HK-2 (cell line): ENCODE results near the gene HAUS7.

Experiments used
- DNase-seq: peaks from one replicate; pipeline ENCODE4 v3.0.0-alpha.2; 2018; ENCODE audit not compliant: unreplicated experiment

The HAUS7 gene

DNA sequence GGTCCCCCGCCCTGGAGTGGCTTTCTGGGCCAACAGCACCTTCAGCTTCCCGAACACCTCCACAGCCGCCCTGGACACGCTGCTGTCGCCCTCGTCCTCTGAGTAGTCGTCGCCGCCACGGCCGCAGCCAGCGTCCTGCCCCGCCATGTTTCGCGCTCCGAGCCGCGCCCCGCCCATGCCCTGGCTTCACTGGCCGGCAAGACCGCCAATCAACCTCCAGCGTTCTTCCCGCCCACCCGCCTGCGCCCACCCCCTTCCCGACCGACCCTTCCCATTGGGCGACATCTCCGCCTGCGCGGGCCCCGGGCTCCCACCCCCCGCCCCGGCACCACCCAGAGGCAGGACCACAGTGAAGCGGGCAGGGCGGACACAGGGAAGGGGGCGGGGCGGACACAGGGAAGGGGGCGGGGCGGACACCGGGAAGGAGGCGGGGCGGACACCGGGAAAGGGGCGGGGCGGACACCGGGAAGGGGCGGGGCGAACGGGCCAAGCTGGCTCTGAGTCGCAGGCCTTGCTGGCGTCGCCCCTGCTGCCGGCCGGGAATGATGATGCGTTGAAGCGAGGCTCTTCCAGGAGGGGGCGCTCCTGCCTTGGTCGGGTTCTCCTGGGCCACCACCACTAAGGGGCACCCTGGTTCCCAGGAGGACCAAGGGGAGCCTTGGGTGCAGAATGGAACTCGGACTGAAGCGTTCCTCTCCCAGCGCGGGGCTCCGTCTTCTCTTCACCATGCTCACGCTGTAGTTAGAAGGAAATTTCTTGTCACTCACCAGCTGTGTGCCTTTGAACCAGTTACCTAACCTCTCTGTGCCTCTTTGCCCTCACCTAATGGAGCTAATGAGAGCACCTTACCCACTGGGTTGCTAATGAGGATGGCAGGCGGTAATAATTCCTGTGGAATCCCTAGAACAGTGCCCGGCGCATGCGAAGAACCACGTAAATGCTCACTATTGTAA, at the start of gene HAUS7:
TSS of gene HAUS7 (minus strand) at position 166 of the 953 bp plus-strand sequence. CDS start at position 147, 19 bp downstream.
- peak; percentile 96 for DNase-seq

GRCh38 chrX:153519569-153520286, 49.4 kb upstream of the HAUS7 start:
- peak; percentile 30 for DNase-seq

DNA sequence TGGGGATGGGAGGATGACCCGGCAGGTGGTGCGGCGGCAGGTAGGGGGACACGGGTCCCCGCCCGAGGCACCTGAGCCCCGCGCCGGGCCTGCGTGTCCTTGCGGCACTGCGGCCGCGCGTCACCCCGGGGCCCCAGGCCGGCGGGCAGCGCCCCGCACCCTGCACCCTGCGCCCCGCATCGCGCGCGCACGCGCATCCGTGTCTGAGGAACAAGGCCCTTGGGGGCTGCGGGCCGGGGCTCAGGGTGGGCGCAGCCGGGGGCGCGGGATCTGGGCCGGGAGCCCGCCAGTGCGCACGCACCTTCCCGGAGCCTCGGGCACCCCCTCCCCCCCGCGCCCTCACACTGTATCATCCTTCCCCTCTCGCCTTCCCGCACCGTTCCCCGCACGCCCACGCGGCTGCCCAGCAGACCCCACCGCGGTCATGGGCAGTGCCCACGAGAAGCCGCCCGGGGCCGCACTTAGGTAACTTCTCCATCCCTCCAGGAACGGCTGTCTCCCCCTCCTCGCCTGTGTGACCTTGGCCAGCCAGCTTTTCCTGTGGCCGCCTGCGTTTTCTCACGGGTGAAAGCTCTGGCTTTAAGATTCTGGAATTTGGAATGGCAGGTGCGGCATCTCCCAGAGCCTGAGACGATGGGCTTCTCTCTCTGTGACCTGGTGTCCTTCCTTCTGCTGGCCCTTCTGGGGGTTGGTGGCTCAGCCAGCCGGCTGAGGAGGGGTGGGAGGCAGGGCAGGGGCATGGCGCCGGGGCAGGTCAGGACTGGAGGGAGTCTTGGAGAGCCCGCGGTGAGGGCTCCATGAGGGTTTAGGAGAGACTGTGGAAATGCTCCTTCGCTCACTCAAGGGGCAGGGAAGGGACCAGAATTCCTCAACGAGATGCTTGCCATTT, 47.8 kb upstream of the HAUS7 start:
- no peak for DNase-seq

- no peak for DNase-seq
Measured at GRCh38 chrX:153517423-153517822, 47.0 kb upstream of the HAUS7 start, which contains the start of gene ATP2B3. ATP2B3 (plus strand) TSS chrX:153517642; CDS start chrX:153536248, 18,606 bp downstream.

DNA sequence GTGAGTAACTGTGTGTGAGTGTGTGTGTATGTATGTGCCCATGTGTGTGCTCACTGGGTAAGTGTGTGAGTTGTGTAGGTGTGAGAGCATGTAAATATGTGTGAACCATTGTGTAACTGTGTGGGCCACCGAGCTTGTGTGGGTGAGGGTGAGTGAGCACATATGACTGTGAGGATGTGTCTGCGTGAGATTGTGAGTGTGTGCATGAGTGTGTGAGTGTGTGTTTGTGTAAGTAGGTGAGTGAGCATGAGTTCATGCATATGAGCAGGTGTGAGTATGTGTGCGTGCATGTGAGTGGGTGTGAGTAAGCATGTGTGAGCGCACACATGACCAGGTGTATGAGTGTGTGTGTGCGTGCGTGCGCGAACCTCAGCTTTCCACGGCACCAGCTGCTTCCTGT, 45.7 kb upstream of the HAUS7 start:
- DNase-seq: no peak

DNA sequence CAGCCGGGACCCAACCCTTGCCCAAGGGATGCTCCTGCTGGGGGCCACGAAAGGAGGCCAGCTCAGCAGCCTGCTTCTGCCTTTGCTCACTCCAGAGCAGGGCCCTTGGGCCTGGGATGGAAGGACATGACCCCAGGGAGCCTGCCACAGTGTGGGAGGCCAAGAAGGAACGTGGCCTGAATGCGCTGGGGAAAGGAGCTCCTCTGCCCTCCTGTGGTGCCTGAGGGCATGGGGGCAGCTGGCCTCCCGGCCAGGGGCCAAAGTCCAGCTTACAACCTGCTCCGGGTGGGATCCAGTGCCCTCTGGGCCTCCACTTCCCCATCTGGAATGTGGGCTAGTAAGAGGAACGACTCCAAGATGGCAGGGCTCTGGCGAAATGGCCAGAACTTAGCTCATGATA, 45.1 kb upstream of the HAUS7 start:
- no peak for DNase-seq

DNA sequence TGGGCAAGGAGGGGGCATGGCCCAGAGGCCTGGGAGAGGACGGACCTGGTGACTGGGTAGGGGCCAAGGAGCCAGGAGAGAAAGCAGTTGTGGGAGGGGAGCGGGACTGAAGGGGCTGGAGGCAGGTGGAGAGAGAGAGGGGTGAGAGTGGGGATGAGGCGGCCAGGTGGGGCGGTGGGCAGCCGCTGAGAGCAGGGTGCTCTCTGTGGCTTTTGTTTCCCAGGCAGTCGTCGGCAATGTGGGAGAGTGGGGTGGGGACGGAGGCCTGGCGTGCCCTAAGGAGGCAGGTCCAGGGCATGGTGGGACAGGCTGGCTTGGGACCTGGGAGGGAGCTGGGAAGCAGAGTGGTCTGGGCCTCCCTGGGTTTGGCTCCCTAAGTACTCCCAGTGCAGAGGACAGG, 43.9 kb upstream of the HAUS7 start:
- no peak for DNase-seq

GRCh38 chrX:153513265-153513664, 42.9 kb upstream of the HAUS7 start:
- no peak for DNase-seq

DNA sequence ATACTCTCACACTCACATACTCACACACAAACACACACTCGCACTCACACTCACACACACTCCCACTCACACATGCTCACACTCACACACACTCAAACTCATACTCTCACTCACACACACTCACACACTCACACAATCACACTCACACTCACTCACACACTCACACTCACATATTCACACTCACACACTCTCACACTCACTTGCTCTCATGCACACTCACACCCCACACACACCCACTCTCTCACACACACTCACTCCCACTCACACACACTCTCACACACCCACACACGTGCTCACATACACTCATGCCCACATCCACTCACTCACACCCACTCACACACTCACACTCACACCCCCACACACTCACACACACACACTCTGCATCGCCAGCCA, 42.1 kb upstream of the HAUS7 start:
- DNase-seq: no peak

DNA sequence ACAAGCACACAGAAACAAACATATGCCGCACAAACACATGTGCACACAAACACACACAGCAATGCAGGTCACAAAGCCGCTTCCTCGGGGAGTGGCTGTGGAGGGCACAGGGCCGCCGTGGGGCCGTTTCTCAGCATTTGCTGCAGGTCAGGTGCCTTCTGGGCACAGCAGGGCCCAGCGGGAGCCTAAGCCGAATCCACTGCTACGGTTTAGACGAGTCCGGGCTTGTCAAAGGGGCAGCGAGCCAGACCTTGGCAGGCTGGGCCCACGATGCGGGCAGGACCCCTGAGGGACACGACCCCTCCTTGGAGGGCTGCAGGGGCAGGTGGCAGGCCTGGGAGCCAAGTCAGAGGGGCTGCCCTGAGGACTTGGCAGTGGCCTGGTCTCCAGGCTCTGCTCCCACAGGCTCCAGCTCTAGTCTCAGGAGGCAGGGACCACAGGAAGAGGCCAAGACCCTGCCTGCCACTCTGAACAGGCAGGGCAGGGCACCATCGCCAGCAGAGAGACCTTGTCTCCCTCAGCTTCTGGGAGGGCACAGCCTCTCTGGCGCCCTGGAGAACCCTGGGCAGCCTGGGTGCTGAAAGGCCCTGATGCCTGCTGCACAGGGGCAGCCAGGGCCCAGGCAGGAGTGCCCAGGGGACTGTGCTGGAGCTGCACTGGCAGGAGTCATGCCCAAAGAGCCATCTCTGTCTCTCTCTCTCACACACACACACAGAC, 41.6 kb upstream of the HAUS7 start:
- DNase-seq: no peak

DNA sequence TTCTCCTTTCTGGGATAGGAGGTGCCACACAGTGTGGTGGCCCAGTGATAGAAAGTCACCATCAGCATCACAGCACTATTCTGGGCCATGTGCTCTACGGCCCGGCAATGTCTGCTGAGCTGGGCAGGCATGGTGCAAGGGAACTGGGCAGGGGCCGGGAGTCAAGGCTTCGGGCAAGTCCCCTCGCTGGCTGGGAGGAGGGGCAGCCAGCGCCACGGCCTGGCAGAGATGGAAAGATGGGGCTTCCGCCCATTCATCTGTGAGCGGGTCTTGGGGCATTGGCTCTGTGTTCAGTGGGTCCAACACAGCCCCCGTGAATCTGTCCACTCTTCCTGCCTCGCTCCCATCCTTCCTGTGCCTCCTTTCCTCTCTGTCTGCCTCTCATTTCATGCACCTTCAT, 40.0 kb upstream of the HAUS7 start:
- DNase-seq: no peak

GRCh38 chrX:153509592-153509991, 39.2 kb upstream of the HAUS7 start:
- no peak for DNase-seq

DNA sequence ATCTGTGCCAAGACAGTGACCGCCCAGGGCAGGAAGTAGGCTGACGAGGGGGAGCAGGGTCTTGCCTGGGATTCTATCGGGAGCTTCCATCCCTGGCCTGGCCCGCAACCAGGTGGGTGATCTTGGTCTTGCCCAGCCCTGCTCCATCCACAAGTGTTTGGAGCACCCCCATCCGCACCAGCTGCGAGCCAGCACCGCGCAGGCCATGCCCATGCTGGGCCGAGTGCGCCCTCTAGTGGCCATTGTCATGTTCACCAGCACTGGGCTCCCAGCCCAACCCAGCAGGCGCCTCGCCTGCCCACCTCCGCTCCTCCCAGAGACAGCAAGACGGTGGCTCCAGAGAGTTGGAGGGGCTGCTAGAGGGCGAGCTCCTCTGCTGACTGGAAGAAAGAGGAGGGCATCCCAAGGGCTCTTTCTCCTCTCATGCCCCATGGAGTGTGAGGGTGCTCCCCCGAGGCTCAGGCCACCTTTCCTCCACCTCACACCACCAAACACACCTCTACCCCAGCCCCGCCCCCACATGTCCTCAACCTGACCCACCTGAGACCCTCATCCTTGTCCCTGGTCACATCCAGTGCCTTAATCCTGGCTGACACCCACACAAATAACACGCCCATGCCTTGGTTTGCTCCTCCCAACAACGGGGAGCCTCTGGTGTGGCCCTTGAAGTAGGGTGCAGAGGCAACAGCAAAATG, 37.3 kb upstream of the HAUS7 start:
- DNase-seq: peak; percentile 81

DNA sequence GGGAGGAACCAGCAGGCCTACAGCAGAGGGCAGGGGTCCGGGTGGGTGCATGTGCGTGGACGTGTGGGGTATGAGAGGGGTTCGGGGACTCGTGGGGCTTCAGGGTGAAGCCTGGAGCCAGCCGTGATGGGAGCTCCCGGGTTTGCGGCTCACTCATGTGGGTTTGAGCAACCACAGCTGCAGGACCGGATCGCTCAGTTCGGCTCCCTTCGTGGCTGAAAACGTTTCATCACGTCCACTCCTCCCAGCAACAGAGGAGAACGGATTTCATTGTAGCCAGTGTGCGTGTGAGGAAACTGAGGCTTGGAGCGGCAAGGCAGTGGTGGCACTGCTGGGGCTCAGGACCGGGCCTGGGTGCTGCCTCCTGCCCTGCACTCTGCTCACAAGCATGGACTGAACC, 35.0 kb upstream of the HAUS7 start:
- no peak for DNase-seq

GRCh38 chrX:153504445-153505016, 34.2 kb upstream of the HAUS7 start:
- DNase-seq: no peak

DNA sequence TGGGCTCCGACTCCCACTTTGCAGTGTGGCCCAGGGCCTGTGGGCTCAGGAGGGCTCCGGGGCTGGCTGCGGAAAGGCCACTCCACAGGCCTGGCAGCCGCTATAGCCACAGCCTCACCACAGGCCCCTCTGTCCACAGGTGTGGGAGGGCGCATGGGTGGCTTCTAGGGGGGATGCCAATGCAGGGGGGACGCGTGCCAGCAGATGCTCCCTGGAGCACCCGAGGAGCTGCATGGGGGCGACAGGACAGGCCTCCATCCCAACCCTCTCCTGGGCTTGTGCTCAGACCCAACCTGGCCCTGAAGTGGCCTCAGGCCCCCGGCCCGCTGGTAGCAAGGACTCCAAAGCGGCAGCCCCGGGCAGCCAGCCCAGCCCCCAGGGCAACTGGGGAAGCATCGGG, 32.4 kb upstream of the HAUS7 start:
- DNase-seq: no peak

DNA sequence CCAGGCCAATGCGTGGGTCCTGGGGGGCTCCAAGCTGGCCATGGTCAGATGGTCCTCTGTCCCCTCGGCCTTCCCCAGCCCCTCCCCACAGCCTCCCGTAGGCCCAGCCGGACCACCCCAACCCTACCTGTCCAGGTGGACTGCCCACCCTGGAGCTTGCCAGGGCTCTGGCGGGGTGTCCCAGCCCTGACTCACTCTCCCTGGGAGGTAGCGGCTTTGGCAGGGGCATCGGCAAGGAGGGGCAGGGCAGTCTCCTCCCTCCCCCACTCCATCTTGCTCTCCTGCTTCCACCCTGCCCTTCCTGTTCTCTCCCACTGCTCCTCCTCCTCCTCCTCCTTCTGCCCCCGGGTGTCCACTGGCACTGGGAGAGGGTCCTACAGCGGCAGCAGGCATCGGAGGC, 31.8 kb upstream of the HAUS7 start:
- no peak for DNase-seq

- DNase-seq: no peak
Measured at GRCh38 chrX:153501530-153501929, 31.2 kb upstream of the HAUS7 start.

GRCh38 chrX:153500676-153501280, 30.4 kb upstream of the HAUS7 start:
- no peak for DNase-seq

DNA sequence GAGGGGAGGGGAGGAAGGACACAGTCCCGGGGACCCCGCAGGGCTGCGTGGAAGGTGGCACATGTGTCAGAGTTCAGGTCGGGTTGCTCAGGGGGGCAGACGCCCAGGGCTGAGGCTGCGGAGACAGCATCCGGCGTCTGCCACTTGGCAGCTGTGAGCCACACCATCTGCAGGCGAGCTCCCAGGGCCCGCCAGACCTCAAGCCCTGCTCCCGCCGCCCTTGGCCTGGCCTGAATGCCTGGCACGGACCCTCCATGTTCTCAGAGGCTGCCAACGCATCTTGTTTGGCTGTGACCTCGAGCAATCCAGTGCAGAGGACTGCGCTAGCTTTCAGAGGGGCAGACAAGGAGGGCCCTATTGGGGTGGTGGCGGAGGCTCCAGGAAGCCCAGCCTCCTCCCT, 29.5 kb upstream of the HAUS7 start:
- DNase-seq: no peak
